IPS-18a (cell line): ENCODE measurements around the gene TMEM247.
"Not testable (repeated sequence)": the region's sequence is repeated elsewhere in the genome, so short reads cannot be mapped to it uniquely, and the experiment has no call there.

Experiments
- H3K27ac ChIP-seq: one replicate; pipeline ENCODE4 v1.5.1; 2013; ENCODE audit warnings: low read length
- H3K27me3 ChIP-seq: one replicate; pipeline ENCODE4 v1.6.1; 2013; ENCODE audit warnings: mild to moderate bottlenecking, low read length; ENCODE audit not compliant: control insufficient read depth, insufficient read depth
- H3K36me3 ChIP-seq: one replicate; pipeline ENCODE4 v1.6.1; 2013; ENCODE audit warnings: low read depth, low read length; ENCODE audit not compliant: control insufficient read depth
- H3K4me1 ChIP-seq: one replicate; pipeline ENCODE4 v1.6.1; 2013; ENCODE audit warnings: low read depth, low read length; ENCODE audit not compliant: control insufficient read depth
- H3K4me3 ChIP-seq: one replicate; pipeline ENCODE4 v1.5.1; 2013; ENCODE audit warnings: low read length
- H3K9ac ChIP-seq: one replicate; pipeline ENCODE4 v1.6.1; 2013; ENCODE audit warnings: mild to moderate bottlenecking, low read length, moderate library complexity
- H3K9me3 ChIP-seq: one replicate; pipeline ENCODE4 v1.6.1; 2013; ENCODE audit warnings: low read depth, low read length; ENCODE audit not compliant: control insufficient read depth

Gene TMEM247

DNA sequence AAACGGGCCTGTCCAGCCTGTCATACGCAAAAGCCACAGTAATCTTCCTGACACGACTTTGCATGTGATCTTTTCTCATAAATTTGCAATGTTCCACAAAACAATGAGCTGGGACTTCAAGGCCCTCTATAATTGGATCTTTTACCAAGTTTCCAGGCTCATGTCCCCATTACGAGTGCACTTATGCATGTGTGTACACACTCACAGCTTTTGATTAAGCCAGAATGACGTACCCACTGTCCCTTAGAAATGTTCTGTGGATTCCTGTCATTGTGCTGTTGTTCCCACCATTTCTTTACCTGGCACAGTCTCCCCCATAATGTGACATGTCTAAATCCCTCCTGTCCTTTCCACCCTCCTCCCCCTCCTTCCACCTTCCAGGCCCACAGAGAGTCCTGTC, 19.7 kb upstream of the TMEM247 start:
- Histone ChIP-seq H3K4me3 (no peak overlapping the region), H3K4me1 (no peaks in the 10 kb centered on the region), H3K27me3 (no peaks in the 10 kb centered on the region), H3K9ac (no peak overlapping the region), H3K9me3 (no peaks in the 10 kb centered on the region), H3K36me3 (no peaks in the 10 kb centered on the region), H3K27ac (no peak overlapping the region)

- Histone ChIP-seq H3K27me3 (no peaks in the 10 kb centered on the region), H3K27ac (no peak overlapping the region), H3K36me3 (no peaks in the 10 kb centered on the region), H3K9ac (no peak overlapping the region), H3K4me1 (no peaks in the 10 kb centered on the region), H3K9me3 (no peaks in the 10 kb centered on the region), H3K4me3 (no peak overlapping the region)
These were observed 19.0 kb upstream of the TMEM247 start for GRCh38 chr2:46460241-46460921.

DNA sequence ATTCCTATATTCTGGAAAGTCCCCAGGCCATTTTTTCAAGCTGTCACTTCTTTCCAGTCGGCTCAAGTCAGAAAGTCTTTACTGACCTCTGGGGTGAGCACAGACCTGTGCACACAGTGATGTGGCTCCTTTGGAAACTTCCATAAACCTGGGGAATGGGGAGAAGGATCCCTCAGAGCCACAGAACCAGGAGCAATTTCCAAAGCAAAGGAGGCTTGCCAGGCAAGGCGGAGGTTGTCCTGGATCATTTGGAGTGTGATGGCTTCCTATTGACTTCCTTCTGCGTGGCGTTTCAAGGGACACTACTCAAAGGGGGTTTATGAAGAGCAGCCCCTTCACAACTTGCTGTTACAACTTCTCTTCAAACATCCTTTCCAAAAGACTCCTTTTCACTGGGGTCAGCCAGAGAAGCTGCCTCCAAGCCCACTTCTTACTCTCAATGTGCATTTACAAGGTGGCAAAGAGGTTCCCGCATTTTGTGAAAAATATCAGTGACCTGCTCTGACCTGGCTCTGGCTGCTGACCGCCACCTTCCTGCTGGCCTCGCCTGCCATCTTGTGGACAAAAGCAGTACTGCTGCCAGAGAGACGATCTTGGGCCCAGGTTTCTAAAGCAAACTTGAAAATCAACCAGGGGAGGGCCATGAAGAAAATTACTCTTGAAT, 18.2 kb upstream of the TMEM247 start:
- Histone ChIP-seq H3K9me3 (no peaks in the 10 kb centered on the region), H3K36me3 (no peaks in the 10 kb centered on the region), H3K4me1 (no peaks in the 10 kb centered on the region), H3K27ac (no peak overlapping the region), H3K27me3 (no peaks in the 10 kb centered on the region), H3K9ac (no peak overlapping the region), H3K4me3 (no peak overlapping the region)

- H3K36me3 ChIP-seq: no peaks in the 10 kb centered on the region
- no peak overlapping the region for H3K4me3 ChIP-seq
- no peak overlapping the region for H3K27ac ChIP-seq
- H3K9me3 ChIP-seq: no peaks in the 10 kb centered on the region
- no peak overlapping the region for H3K9ac ChIP-seq
- H3K4me1 ChIP-seq: no peaks in the 10 kb centered on the region
- H3K27me3 ChIP-seq: no peaks in the 10 kb centered on the region
These were observed 17.6 kb upstream of the TMEM247 start for GRCh38 chr2:46461709-46462171.

- H3K36me3 ChIP-seq: no peaks in the 10 kb centered on the region
- H3K27me3 ChIP-seq: no peaks in the 10 kb centered on the region
- no peak overlapping the region for H3K9ac ChIP-seq
- H3K4me3 ChIP-seq: no peak overlapping the region
- no peaks in the 10 kb centered on the region for H3K9me3 ChIP-seq
- H3K27ac ChIP-seq: no peak overlapping the region
- no peaks in the 10 kb centered on the region for H3K4me1 ChIP-seq
These were observed 16.4 kb upstream of the TMEM247 start for GRCh38 chr2:46462936-46463335.

GRCh38 chr2:46469116-46469515, 10.2 kb upstream of the TMEM247 start:
- Histone ChIP-seq H3K27ac (no peak overlapping the region), H3K9ac (no peak overlapping the region), H3K4me1 (no peaks in the 10 kb centered on the region), H3K4me3 (no peak overlapping the region), H3K27me3 (no peaks in the 10 kb centered on the region), H3K9me3 (no peaks in the 10 kb centered on the region), H3K36me3 (no peaks in the 10 kb centered on the region)

- Histone ChIP-seq H3K4me3 (no peak overlapping the region), H3K36me3 (no peaks in the 10 kb centered on the region), H3K27me3 (no peaks in the 10 kb centered on the region), H3K9me3 (no peaks in the 10 kb centered on the region), H3K4me1 (no peaks in the 10 kb centered on the region), H3K27ac (no peak overlapping the region), H3K9ac (no peak overlapping the region)
These were observed 9.7 kb upstream of the TMEM247 start for GRCh38 chr2:46469700-46470099.

GRCh38 chr2:46470114-46470628, 9.2 kb upstream of the TMEM247 start:
- no peaks in the 10 kb centered on the region for H3K36me3 ChIP-seq
- H3K4me1 ChIP-seq: no peaks in the 10 kb centered on the region
- no peaks in the 10 kb centered on the region for H3K9me3 ChIP-seq
- H3K4me3 ChIP-seq: no peak overlapping the region
- no peak overlapping the region for H3K27ac ChIP-seq
- H3K27me3 ChIP-seq: no peaks in the 10 kb centered on the region
- H3K9ac ChIP-seq: no peak overlapping the region

- no peak overlapping the region for H3K27ac ChIP-seq
- no peaks in the 10 kb centered on the region for H3K36me3 ChIP-seq
- no peak overlapping the region for H3K9ac ChIP-seq
- no peaks in the 10 kb centered on the region for H3K9me3 ChIP-seq
- no peak overlapping the region for H3K4me3 ChIP-seq
- H3K4me1 ChIP-seq: no peaks in the 10 kb centered on the region
- no peaks in the 10 kb centered on the region for H3K27me3 ChIP-seq
These were observed 8.3 kb upstream of the TMEM247 start for GRCh38 chr2:46471019-46471583.

DNA sequence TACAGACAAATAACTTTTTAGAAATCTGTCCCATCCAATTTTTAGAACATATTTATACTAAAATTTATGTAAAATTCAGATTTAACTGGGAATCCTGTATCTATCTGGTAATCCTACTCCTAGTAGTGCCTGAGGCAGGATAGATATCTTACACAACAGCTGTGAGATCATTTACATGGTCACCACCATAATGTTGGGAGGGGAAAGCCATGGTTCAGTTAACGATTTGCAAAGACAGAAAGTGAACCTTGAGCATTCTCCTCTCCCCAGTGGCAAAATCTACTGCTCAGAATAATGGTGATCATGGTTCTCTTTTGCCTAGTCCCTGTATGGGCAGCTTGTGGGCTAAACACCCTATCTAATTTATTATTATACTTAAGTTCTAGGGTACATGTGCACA, 7.7 kb upstream of the TMEM247 start:
- Histone ChIP-seq H3K27ac (no peak overlapping the region), H3K9ac (no peak overlapping the region), H3K36me3 (no peaks in the 10 kb centered on the region), H3K4me1 (no peaks in the 10 kb centered on the region), H3K9me3 (no peaks in the 10 kb centered on the region), H3K27me3 (no peaks in the 10 kb centered on the region), H3K4me3 (no peak overlapping the region)

- H3K9me3 ChIP-seq, H3K36me3 ChIP-seq, H3K27ac ChIP-seq, H3K27me3 ChIP-seq, H3K4me1 ChIP-seq, H3K4me3 ChIP-seq, H3K9ac ChIP-seq: not testable (repeated sequence)
These were observed 7.2 kb upstream of the TMEM247 start for GRCh38 chr2:46472165-46472564.

GRCh38 chr2:46477462-46477861, 1.9 kb upstream of the TMEM247 start:
- not testable (repeated sequence) for H3K36me3 ChIP-seq, H3K27ac ChIP-seq, H3K4me3 ChIP-seq

More at GRCh38 chr2:46477462-46477861, 1.9 kb upstream of the TMEM247 start:
- H3K9ac ChIP-seq, H3K9me3 ChIP-seq, H3K27me3 ChIP-seq, H3K4me1 ChIP-seq: not testable (repeated sequence)
